SK-N-SH (cell line): ENCODE data around the gene CLEC16A.

Experiments used
- CHD2 ChIP-seq: fragments of 150-350 bp; IDR thresholded peaks from 2 replicates; pipeline ENCODE4 v1.6.1; 2018; ENCODE audit warnings: low read length; ENCODE audit not compliant: partially characterized antibody
- EP300 ChIP-seq, 2 experiments: IDR thresholded peaks; 2 replicates each; pipeline versions ENCODE4 v1.4.0 to v1.6.1; 2012; ENCODE audit warnings: borderline replicate concordance in 1 of 2, low read depth in 1 of 2, low read length in 1 of 2
- GABPA ChIP-seq: IDR thresholded peaks from 2 replicates; pipeline ENCODE4 v1.4.0; 2012; ENCODE audit warnings: low read depth, mild to moderate bottlenecking
- POLR2AphosphoS5 ChIP-seq: IDR thresholded peaks from 2 replicates; pipeline ENCODE4 v1.6.1; 2012; ENCODE audit warnings: low read depth, low read length
- RAD21 ChIP-seq: IDR thresholded peaks from 2 replicates; pipeline ENCODE4 v1.6.1; 2012; ENCODE audit warnings: mild to moderate bottlenecking, low read length
- RCOR1 ChIP-seq: fragments of 150-350 bp; IDR thresholded peaks from 2 replicates; pipeline ENCODE4 v1.6.1; 2017; ENCODE audit warnings: antibody characterized with exemption, low read length
- TCF12 ChIP-seq: IDR thresholded peaks from 2 replicates; pipeline ENCODE4 v1.4.0; 2012
- TEAD4 ChIP-seq: IDR thresholded peaks from 2 replicates; pipeline ENCODE4 v1.4.0; 2012; ENCODE audit warnings: mild to moderate bottlenecking, borderline replicate concordance; ENCODE audit not compliant: insufficient read depth
- TF ChIP-seq, protein P1 (sequence below): IDR thresholded peaks from 2 replicates; pipeline ENCODE4 v1.6.1; 2012; ENCODE audit warnings: mild to moderate bottlenecking, low read depth, low read length, moderate library complexity
- TF ChIP-seq, protein P2 (sequence below): fragments of 200-600 bp; sonication (generic); IDR thresholded peaks from 2 replicates; pipeline ENCODE4 v1.6.1; 2017; ENCODE audit warnings: antibody characterized with exemption, mild to moderate bottlenecking, moderate library complexity
- TF ChIP-seq, protein P3 (sequence below): IDR thresholded peaks from 2 replicates; pipeline ENCODE4 v1.4.0; 2012; ENCODE audit warnings: low read depth
- TF ChIP-seq, protein P4 (sequence below): fragments of 150-350 bp; IDR thresholded peaks from 2 replicates; pipeline ENCODE4 v1.6.1; 2017; ENCODE audit warnings: antibody characterized with exemption, low read length, low read depth, borderline replicate concordance
- TF ChIP-seq, protein P5 (sequence below): IDR thresholded peaks from 2 replicates; pipeline ENCODE4 v1.4.0; 2012; ENCODE audit warnings: low read depth, borderline replicate concordance

DNA sequence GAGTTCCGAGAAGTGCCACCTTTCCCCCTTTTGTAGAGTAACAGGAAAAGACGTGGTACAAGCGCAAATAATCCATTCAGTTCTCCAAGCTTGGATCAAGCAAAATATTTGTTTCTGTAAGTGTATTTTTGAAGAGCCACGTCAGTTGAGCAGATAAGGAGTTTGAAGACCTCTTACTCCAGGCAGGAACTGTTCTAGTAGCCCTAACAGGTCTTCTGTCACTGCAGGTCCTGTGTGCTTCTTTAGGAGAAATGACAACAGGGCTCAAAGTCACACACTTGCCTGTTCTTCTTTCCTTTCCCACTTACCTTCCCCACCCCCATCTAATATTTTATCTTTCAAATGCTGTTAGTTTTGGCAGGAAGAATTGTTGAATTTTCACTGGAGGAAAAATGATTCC, 93.9 kb downstream of the CLEC16A start:
- TF ChIP-seq, protein P1, sequence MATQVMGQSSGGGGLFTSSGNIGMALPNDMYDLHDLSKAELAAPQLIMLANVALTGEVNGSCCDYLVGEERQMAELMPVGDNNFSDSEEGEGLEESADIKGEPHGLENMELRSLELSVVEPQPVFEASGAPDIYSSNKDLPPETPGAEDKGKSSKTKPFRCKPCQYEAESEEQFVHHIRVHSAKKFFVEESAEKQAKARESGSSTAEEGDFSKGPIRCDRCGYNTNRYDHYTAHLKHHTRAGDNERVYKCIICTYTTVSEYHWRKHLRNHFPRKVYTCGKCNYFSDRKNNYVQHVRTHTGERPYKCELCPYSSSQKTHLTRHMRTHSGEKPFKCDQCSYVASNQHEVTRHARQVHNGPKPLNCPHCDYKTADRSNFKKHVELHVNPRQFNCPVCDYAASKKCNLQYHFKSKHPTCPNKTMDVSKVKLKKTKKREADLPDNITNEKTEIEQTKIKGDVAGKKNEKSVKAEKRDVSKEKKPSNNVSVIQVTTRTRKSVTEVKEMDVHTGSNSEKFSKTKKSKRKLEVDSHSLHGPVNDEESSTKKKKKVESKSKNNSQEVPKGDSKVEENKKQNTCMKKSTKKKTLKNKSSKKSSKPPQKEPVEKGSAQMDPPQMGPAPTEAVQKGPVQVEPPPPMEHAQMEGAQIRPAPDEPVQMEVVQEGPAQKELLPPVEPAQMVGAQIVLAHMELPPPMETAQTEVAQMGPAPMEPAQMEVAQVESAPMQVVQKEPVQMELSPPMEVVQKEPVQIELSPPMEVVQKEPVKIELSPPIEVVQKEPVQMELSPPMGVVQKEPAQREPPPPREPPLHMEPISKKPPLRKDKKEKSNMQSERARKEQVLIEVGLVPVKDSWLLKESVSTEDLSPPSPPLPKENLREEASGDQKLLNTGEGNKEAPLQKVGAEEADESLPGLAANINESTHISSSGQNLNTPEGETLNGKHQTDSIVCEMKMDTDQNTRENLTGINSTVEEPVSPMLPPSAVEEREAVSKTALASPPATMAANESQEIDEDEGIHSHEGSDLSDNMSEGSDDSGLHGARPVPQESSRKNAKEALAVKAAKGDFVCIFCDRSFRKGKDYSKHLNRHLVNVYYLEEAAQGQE: no peak
- TF ChIP-seq, protein P2, sequence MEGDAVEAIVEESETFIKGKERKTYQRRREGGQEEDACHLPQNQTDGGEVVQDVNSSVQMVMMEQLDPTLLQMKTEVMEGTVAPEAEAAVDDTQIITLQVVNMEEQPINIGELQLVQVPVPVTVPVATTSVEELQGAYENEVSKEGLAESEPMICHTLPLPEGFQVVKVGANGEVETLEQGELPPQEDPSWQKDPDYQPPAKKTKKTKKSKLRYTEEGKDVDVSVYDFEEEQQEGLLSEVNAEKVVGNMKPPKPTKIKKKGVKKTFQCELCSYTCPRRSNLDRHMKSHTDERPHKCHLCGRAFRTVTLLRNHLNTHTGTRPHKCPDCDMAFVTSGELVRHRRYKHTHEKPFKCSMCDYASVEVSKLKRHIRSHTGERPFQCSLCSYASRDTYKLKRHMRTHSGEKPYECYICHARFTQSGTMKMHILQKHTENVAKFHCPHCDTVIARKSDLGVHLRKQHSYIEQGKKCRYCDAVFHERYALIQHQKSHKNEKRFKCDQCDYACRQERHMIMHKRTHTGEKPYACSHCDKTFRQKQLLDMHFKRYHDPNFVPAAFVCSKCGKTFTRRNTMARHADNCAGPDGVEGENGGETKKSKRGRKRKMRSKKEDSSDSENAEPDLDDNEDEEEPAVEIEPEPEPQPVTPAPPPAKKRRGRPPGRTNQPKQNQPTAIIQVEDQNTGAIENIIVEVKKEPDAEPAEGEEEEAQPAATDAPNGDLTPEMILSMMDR: no peak
- TF ChIP-seq RAD21 (no peak), RCOR1 (no peak), EP300 (IDR thresholded peaks at IDR 0.05; ENCODE audit: borderline replicate concordance in 1 of 2, low read depth in 1 of 2, low read length in 1 of 2) (no peak), POLR2AphosphoS5 (no peak), CHD2 (no peak), TCF12 (no peak), GABPA (no peak), TEAD4 (no peak)
- TF ChIP-seq, protein P3, sequence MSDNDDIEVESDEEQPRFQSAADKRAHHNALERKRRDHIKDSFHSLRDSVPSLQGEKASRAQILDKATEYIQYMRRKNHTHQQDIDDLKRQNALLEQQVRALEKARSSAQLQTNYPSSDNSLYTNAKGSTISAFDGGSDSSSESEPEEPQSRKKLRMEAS: no peak
- TF ChIP-seq, protein P4, sequence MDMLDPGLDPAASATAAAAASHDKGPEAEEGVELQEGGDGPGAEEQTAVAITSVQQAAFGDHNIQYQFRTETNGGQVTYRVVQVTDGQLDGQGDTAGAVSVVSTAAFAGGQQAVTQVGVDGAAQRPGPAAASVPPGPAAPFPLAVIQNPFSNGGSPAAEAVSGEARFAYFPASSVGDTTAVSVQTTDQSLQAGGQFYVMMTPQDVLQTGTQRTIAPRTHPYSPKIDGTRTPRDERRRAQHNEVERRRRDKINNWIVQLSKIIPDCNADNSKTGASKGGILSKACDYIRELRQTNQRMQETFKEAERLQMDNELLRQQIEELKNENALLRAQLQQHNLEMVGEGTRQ: no peak
- TF ChIP-seq, protein P5, sequence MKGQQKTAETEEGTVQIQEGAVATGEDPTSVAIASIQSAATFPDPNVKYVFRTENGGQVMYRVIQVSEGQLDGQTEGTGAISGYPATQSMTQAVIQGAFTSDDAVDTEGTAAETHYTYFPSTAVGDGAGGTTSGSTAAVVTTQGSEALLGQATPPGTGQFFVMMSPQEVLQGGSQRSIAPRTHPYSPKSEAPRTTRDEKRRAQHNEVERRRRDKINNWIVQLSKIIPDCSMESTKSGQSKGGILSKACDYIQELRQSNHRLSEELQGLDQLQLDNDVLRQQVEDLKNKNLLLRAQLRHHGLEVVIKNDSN: no peak
